Mesenchymal stem cell (in vitro differentiated cells and primary cell): ENCODE results near the gene DDX25.

Experiments used
- DNase-seq: peaks from one replicate; pipeline ENCODE4 v3.0.0-alpha.2; 2013
- H2AFZ ChIP-seq: one replicate; pipeline ENCODE4 v1.6.1; 2013; ENCODE audit warnings: low read depth, mild to moderate bottlenecking, control low read depth, inconsistent platforms, low read length, moderate library complexity
- H2AK5ac ChIP-seq: 2 replicates; pipeline ENCODE4 v1.6.1; 2013; ENCODE audit warnings: low read length, moderate library complexity, mild to moderate bottlenecking, inconsistent platforms; ENCODE audit not compliant: severe bottlenecking
- H2BK120ac ChIP-seq: one replicate; pipeline ENCODE4 v1.6.1; 2013; ENCODE audit warnings: low read depth, mild to moderate bottlenecking, inconsistent platforms, low read length, moderate library complexity
- H2BK12ac ChIP-seq, 2 experiments: one replicate each; pipeline ENCODE4 v1.6.1; 2013; ENCODE audit warnings: inconsistent platforms in 2 of 2, low read length in 2 of 2, mild to moderate bottlenecking in 2 of 2, moderate library complexity in 2 of 2, control low read depth in 1 of 2
- H2BK15ac ChIP-seq: one replicate; pipeline ENCODE4 v1.6.1; 2013; ENCODE audit warnings: mild to moderate bottlenecking, low read depth, inconsistent platforms; ENCODE audit not compliant: poor library complexity, severe bottlenecking
- H2BK5ac ChIP-seq: 2 replicates; pipeline ENCODE4 v1.6.1; 2013; ENCODE audit warnings: low read depth, mild to moderate bottlenecking, low read length, control low read depth, inconsistent platforms; ENCODE audit not compliant: poor library complexity, severe bottlenecking
- H3K14ac ChIP-seq, 2 experiments: one replicate each; pipeline ENCODE4 v1.6.1; 2013; ENCODE audit warnings: inconsistent platforms in 2 of 2, low read length in 2 of 2, control low read depth in 1 of 2, mild to moderate bottlenecking in 1 of 2, moderate library complexity in 1 of 2
- H3K18ac ChIP-seq, 2 experiments: one replicate each; pipeline ENCODE4 v1.6.1; 2013; ENCODE audit warnings: inconsistent platforms in 2 of 2, low read length in 2 of 2, control low read depth in 1 of 2, low read depth in 1 of 2, mild to moderate bottlenecking in 1 of 2
- H3K23ac ChIP-seq, 2 experiments: one replicate each; pipeline ENCODE4 v1.6.1; 2013; ENCODE audit warnings: inconsistent platforms in 2 of 2, low read length in 2 of 2, mild to moderate bottlenecking in 2 of 2, moderate library complexity in 2 of 2, control low read depth in 1 of 2
- H3K27ac ChIP-seq: 2 replicates; pipeline ENCODE4 v1.5.1; 2013; ENCODE audit warnings: mild to moderate bottlenecking, moderate library complexity, low read length, control low read depth, inconsistent platforms; ENCODE audit not compliant: poor library complexity, severe bottlenecking
- H3K27me3 ChIP-seq, 2 experiments: 2 replicates each; pipeline versions ENCODE4 v1.6.1 to v1.7.0; 2013; ENCODE audit warnings: low read length in 2 of 2, mild to moderate bottlenecking in 2 of 2, moderate library complexity in 2 of 2, control low read depth in 1 of 2, inconsistent platforms in 1 of 2; ENCODE audit not compliant: control insufficient read depth in 1 of 2, insufficient read depth in 1 of 2
- H3K36me3 ChIP-seq, 2 experiments: 2 replicates each; pipeline versions ENCODE4 v1.6.1 to v1.7.0; 2013; ENCODE audit warnings: low read length in 2 of 2, control low read depth in 1 of 2, inconsistent platforms in 1 of 2, low read depth in 1 of 2, mild to moderate bottlenecking in 1 of 2; ENCODE audit not compliant: insufficient read depth in 2 of 2, control insufficient read depth in 1 of 2
- H3K4ac ChIP-seq, 2 experiments: one replicate each; pipeline ENCODE4 v1.6.1; 2013; ENCODE audit warnings: inconsistent platforms in 2 of 2, low read length in 2 of 2, mild to moderate bottlenecking in 2 of 2, moderate library complexity in 2 of 2, control low read depth in 1 of 2, low read depth in 1 of 2
- H3K4me1 ChIP-seq: 2 replicates; pipeline ENCODE4 v1.6.1; 2013; ENCODE audit warnings: low read depth, low read length, control low read depth; ENCODE audit not compliant: control insufficient read depth, insufficient read depth
- H3K4me2 ChIP-seq: 2 replicates; pipeline ENCODE4 v1.6.1; 2013; ENCODE audit warnings: low read length, mild to moderate bottlenecking, inconsistent platforms; ENCODE audit not compliant: poor library complexity, severe bottlenecking
- H3K4me3 ChIP-seq, 2 experiments: 2 replicates each; pipeline versions ENCODE4 v1.5.1 to v1.7.0; 2013; ENCODE audit warnings: low read length in 2 of 2, mild to moderate bottlenecking in 2 of 2, control low read depth in 1 of 2, low read depth in 1 of 2; ENCODE audit not compliant: insufficient read depth in 1 of 2
- H3K79me1 ChIP-seq: replicated peaks from 2 replicates; pipeline ENCODE4 v1.6.1; 2013; ENCODE audit warnings: mild to moderate bottlenecking, control low read depth, low read length, inconsistent platforms; ENCODE audit not compliant: poor library complexity, severe bottlenecking
- H3K9ac ChIP-seq: 2 replicates; pipeline ENCODE4 v1.7.0; 2013; ENCODE audit warnings: mild to moderate bottlenecking, low read length, moderate library complexity
- H3K9me3 ChIP-seq: 2 replicates; pipeline ENCODE4 v1.7.0; 2013; ENCODE audit warnings: mild to moderate bottlenecking, low read length; ENCODE audit not compliant: control insufficient read depth
- H4K8ac ChIP-seq: one replicate; pipeline ENCODE4 v1.6.1; 2013; ENCODE audit warnings: inconsistent platforms, mild to moderate bottlenecking, low read length, moderate library complexity
- H4K91ac ChIP-seq: one replicate; pipeline ENCODE4 v1.6.1; 2013; ENCODE audit warnings: mild to moderate bottlenecking, low read length, inconsistent platforms
- whole genome bisulfite sequencing: methylation state at CpG from one replicate; pipeline ENCODE4 v1.1.7; 2013; ENCODE audit warnings: mixed read lengths; 5-methylcytosine and 5-hydroxymethylcytosine counted together

The DDX25 gene

GRCh38 chr11:125952559-125952958, 48.3 kb downstream of the DDX25 start:
- Histone ChIP-seq H3K27me3 (peaks cover 0 to 7% of the 10 kb centered on the region in 2 experiments), H2AK5ac (no peak overlapping the region), H3K9me3 (no peaks in the 10 kb centered on the region), H3K4me1 (peaks cover 3% of the 10 kb centered on the region), H3K27ac (no peak overlapping the region), H2AFZ (no peak overlapping the region), H2BK5ac (no peak overlapping the region), H3K4me3 (no peak overlapping the region), H3K14ac (no peak overlapping the region), H3K23ac (no peak overlapping the region), H4K91ac (no peak overlapping the region), H2BK12ac (no peak overlapping the region), H4K8ac (no peak overlapping the region), H2BK15ac (no peak overlapping the region), H3K4ac (no peak overlapping the region), H2BK120ac (no peak overlapping the region), H3K18ac (no peak overlapping the region), H3K36me3 (peaks cover 0 to 40% of the 10 kb centered on the region in 2 experiments), H3K9ac (no peak overlapping the region), H3K79me1 (no peaks in the 10 kb centered on the region), H3K4me2 (no peak overlapping the region)
- DNase-seq, result no peak
- 98% methylated on average over 2 of the region's 2 CpGs for WGBS

- Histone ChIP-seq H3K36me3 (peaks cover 0 to 44% of the 10 kb centered on the region in 2 experiments), H3K14ac (no peak overlapping the region), H2BK5ac (no peak overlapping the region), H3K27me3 (peaks cover 0 to 7% of the 10 kb centered on the region in 2 experiments), H4K91ac (no peak overlapping the region), H3K9me3 (no peaks in the 10 kb centered on the region), H2BK120ac (no peak overlapping the region), H4K8ac (no peak overlapping the region), H3K23ac (no peak overlapping the region), H3K18ac (no peak overlapping the region), H3K4me3 (no peak overlapping the region), H2AK5ac (no peak overlapping the region), H3K4me1 (peaks cover 1% of the 10 kb centered on the region), H3K27ac (no peak overlapping the region), H2BK15ac (no peak overlapping the region), H2AFZ (no peak overlapping the region), H3K4ac (no peak overlapping the region), H3K4me2 (no peak overlapping the region), H3K79me1 (no peaks in the 10 kb centered on the region), H3K9ac (no peak overlapping the region), H2BK12ac (no peak overlapping the region)
- 89% methylated on average over 4 of the region's 7 CpGs for WGBS
- no peak for DNase-seq
Measured at GRCh38 chr11:125952973-125953372, 48.7 kb downstream of the DDX25 start.

GRCh38 chr11:125953401-125953935, 49.2 kb downstream of the DDX25 start:
- Histone ChIP-seq H2AFZ (no peak overlapping the region), H2BK5ac (no peak overlapping the region), H3K79me1 (no peaks in the 10 kb centered on the region), H3K9ac (no peak overlapping the region), H3K27me3 (peaks cover 0 to 7% of the 10 kb centered on the region in 2 experiments), H3K14ac (no peak overlapping the region), H4K91ac (no peak overlapping the region), H3K23ac (no peak overlapping the region), H2BK120ac (no peak overlapping the region), H3K36me3 (peaks cover 0 to 48% of the 10 kb centered on the region in 2 experiments), H2AK5ac (no peak overlapping the region), H4K8ac (no peak overlapping the region), H2BK15ac (no peak overlapping the region), H3K9me3 (no peaks in the 10 kb centered on the region), H2BK12ac (no peak overlapping the region), H3K18ac (no peak overlapping the region), H3K27ac (no peak overlapping the region), H3K4ac (no peak overlapping the region), H3K4me2 (no peak overlapping the region), H3K4me3 (no peak overlapping the region), H3K4me1 (peaks cover 1% of the 10 kb centered on the region)
- no peak for DNase-seq
- 94% methylated on average over 20 of the region's 20 CpGs for WGBS

- no peak overlapping the region for H2BK15ac ChIP-seq
- no peak overlapping the region for H4K8ac ChIP-seq
- no peak overlapping the region for H3K4me3 ChIP-seq
- H2BK5ac ChIP-seq, result no peak overlapping the region
- DNase-seq, result no peak
- no peak overlapping the region for H3K14ac ChIP-seq
- H2BK120ac ChIP-seq, result no peak overlapping the region
- peaks cover 1% of the 10 kb centered on the region for H3K4me1 ChIP-seq
- no peak overlapping the region for H3K9ac ChIP-seq
- no peaks in the 10 kb centered on the region for H3K9me3 ChIP-seq
- H3K4ac ChIP-seq, result no peak overlapping the region
- no peak overlapping the region for H3K18ac ChIP-seq
- no peak overlapping the region for H3K23ac ChIP-seq
- no peak overlapping the region for H3K4me2 ChIP-seq
- H3K27me3 ChIP-seq, result peaks cover 0 to 7% of the 10 kb centered on the region in 2 experiments
- no peak overlapping the region for H2AFZ ChIP-seq
- H3K36me3 ChIP-seq, result peaks cover 0 to 56% of the 10 kb centered on the region in 2 experiments
- no peak overlapping the region for H4K91ac ChIP-seq
- H2AK5ac ChIP-seq, result no peak overlapping the region
- WGBS, result 94% methylated on average over 18 of the region's 21 CpGs
- no peak overlapping the region for H2BK12ac ChIP-seq
- H3K27ac ChIP-seq, result no peak overlapping the region
- H3K79me1 ChIP-seq, result no peaks in the 10 kb centered on the region
Measured at GRCh38 chr11:125954123-125954944, 50.0 kb downstream of the DDX25 start.
